Measurements from ENCODE around the gene ZGLP1.

ZGLP1 gene

DNA sequence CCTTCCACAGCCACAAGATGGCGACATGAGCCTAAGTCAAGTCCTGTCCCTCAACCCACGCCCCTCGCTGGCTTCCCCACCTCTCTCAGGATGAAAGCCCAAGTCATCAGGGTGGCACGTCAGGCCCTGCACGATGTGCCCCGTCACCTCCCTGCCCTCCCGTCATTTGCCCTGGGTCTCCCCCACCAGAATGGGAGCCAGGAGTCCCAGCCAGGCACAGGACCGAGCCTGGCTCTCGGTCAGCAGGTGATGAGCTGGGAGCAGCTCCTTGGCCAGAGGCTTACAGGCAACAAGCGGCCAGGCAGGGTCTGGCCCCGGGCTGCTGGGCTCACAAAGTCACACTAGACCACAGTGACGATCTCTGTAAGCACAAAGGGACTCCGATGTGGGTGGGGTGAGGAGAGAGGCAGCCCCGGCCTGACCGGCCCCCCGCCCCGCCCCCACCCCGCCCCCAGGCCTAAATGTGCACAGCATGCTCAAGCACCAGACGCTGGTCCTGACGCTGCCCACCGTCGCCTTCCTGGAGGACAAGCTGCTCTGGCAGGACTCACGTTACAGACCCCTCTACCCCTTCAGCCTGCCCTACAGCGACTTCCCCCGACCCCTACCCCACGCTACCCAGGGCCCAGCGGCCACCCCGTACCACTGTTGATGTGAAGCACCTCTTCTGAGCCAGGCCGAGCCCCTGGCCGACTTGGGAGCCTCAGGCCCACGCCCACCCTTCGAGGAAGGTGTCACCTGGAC lies 50.3 kb downstream of the ZGLP1 start:
- peak; percentile 57; the same call in 1 of the 2 replicates for TF ChIP-seq HDGF (IDR thresholded peaks at IDR 0.05; ENCODE audit: borderline replicate concordance)
- no peak for TF ChIP-seq SP1 (IDR thresholded peaks at IDR 0.05)
- TF ChIP-seq BHLHE40 (IDR thresholded peaks at IDR 0.05; ENCODE audit: borderline replicate concordance): no peak
- TF ChIP-seq CTBP1 (IDR thresholded peaks at IDR 0.05; ENCODE audit: borderline replicate concordance): no peak
- no peak for TF ChIP-seq ARNT (IDR thresholded peaks at IDR 0.05)
- TF ChIP-seq L3MBTL2 (conservative IDR thresholded peaks at IDR 0.05): no peak
- no peak for TF ChIP-seq SUZ12 (IDR thresholded peaks at IDR 0.05)
- no peak for TF ChIP-seq FOXK2 (IDR thresholded peaks at IDR 0.05)
- TF ChIP-seq ZNF384 (IDR thresholded peaks at IDR 0.05): no peak
- no peak for TF ChIP-seq NFRKB (IDR thresholded peaks at IDR 0.05)
- TF ChIP-seq TARDBP (IDR thresholded peaks at IDR 0.05): no peak
- TF ChIP-seq, protein P1, sequence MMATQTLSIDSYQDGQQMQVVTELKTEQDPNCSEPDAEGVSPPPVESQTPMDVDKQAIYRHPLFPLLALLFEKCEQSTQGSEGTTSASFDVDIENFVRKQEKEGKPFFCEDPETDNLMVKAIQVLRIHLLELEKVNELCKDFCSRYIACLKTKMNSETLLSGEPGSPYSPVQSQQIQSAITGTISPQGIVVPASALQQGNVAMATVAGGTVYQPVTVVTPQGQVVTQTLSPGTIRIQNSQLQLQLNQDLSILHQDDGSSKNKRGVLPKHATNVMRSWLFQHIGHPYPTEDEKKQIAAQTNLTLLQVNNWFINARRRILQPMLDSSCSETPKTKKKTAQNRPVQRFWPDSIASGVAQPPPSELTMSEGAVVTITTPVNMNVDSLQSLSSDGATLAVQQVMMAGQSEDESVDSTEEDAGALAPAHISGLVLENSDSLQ (IDR thresholded peaks at IDR 0.05): peak; percentile 68
- no peak for TF ChIP-seq FOXA1 (IDR thresholded peaks at IDR 0.05)
- POLR2A ChIA-PET: interaction anchor here (0.8 to 2.2 kb wide), 9 partner anchors 8 to 144 kb away, joined by 3 to 7 read pairs (median 4); partner anchors contain the start of genes CDC37, DNMT1, ICAM5 and TYK2
- CTCF ChIA-PET: interaction anchor here (0.6 to 4.0 kb wide), 17 partner anchors 9 to 177 kb away, joined by 3 to 48 read pairs (median 5); partner anchors contain the start of genes ICAM4, ICAM5 and TYK2
- DNase-seq (ENCODE audit: extremely low spot score): peak; percentile 83

DNA sequence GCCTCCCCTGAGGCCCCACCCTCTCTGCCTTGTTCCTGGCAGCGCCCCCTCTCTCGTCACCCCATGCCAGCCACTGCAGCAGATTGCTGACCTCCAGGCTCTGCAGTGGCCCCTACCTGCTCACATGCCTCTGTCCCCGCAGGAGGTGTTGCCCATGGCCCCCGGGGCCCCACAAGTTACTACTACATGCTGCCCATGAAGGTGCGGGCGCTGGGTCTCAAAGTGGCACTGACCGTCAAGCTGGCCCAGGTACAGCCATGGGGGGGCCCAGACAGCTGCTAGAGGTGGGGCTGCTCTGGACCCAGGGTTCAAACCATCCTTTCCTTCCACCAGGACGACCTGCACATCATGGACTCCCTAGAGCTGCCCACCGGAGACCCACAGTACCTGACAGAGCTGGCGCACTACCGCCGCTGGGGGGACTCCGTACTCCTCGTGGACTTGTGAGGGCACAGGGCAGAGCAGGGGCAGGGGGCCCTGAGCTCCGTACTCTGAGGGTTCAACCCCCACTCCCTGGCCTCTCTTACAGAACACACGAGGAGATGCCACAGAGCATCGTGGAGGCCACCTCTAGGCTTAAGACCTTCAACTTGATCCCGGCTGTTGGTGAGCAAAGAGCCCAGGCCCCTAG lies 51.4 kb downstream of the ZGLP1 start:
- ChIA-PET CTCF (interaction anchor here (0.6 to 4.0 kb wide), 15 partner anchors 8 to 162 kb away, joined by 3 to 48 read pairs (median 5); partner anchors contain the start of genes ICAM4, ICAM5 and TYK2), POLR2A (interaction anchor here (0.9 to 1.3 kb wide), 5 partner anchors 8 to 131 kb away, joined by 3 to 5 read pairs (median 4); partner anchors contain the start of genes RAVER1 and TYK2)
- TF ChIP-seq ZNF384 (IDR thresholded peaks at IDR 0.05): no peak
- TF ChIP-seq TARDBP (IDR thresholded peaks at IDR 0.05): no peak
- TF ChIP-seq, protein P1 (IDR thresholded peaks at IDR 0.05): no peak
- TF ChIP-seq CTBP1 (IDR thresholded peaks at IDR 0.05; ENCODE audit: borderline replicate concordance): no peak
- no peak for TF ChIP-seq ELF4 (IDR thresholded peaks at IDR 0.05)
- no peak for TF ChIP-seq SP1 (IDR thresholded peaks at IDR 0.05)
- TF ChIP-seq FOXM1 (IDR thresholded peaks at IDR 0.05; ENCODE audit: borderline replicate concordance): no peak
- TF ChIP-seq BHLHE40 (IDR thresholded peaks at IDR 0.05; ENCODE audit: borderline replicate concordance): no peak
- no peak for TF ChIP-seq FOXA1 (IDR thresholded peaks at IDR 0.05)
- TF ChIP-seq NFRKB (IDR thresholded peaks at IDR 0.05): no peak
- no peak for TF ChIP-seq SUZ12 (IDR thresholded peaks at IDR 0.05)
- TF ChIP-seq LEF1 (IDR thresholded peaks at IDR 0.05; ENCODE audit: borderline replicate concordance): no peak
- TF ChIP-seq FOXK2 (IDR thresholded peaks at IDR 0.05): no peak
- TF ChIP-seq L3MBTL2 (conservative IDR thresholded peaks at IDR 0.05): no peak
- TF ChIP-seq ARNT (IDR thresholded peaks at IDR 0.05): no peak
- TF ChIP-seq HDGF (IDR thresholded peaks at IDR 0.05; ENCODE audit: borderline replicate concordance): no peak
- DNase-seq (ENCODE audit: extremely low spot score): no peak

DNA sequence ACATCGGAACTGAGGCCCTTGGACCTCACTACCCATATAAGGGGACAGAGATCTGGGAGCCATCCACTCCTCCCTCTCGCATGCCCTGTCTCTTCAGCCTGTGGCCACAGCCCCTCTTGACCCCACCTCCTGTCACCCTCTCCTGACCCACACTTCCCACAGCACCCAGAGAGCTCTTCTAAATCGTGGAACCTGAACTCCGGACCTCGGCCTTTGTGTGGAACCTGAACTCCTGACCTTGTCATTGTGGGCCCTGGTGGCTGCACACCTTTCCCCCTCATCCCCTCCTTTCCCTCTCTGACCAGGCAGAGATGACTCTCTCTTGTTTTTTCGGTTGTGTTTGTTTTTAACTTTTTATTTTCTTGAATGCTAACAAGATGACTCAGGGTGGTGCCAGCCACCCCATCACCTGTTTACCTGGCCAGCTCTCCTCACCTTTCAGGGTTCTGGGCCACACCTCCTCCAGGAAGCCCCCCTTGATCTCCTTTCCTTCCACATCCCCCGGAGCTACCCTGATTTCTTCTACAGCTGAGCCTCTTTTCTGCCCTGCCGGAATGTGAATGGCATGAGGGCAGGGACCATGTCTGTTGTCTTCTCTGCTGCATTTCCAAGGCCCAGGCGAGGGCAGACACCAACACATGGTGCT lies 52.5 kb downstream of the ZGLP1 start:
- ChIA-PET CTCF (interaction anchor here (0.9 kb wide), 1 partner anchor 12 kb away, joined by 3 read pairs; no protein-coding TSS in a partner anchor), POLR2A (interaction anchor here (0.8 kb wide), 1 partner anchor 123 kb away, joined by 4 read pairs; the partner anchor contains the start of gene TYK2)
- TF ChIP-seq, protein P1 (IDR thresholded peaks at IDR 0.05): no peak
- TF ChIP-seq TARDBP (IDR thresholded peaks at IDR 0.05): no peak
- TF ChIP-seq SUZ12 (IDR thresholded peaks at IDR 0.05): no peak
- TF ChIP-seq BHLHE40 (IDR thresholded peaks at IDR 0.05; ENCODE audit: borderline replicate concordance): no peak
- TF ChIP-seq FOXA1 (IDR thresholded peaks at IDR 0.05): no peak
- no peak for TF ChIP-seq ELF4 (IDR thresholded peaks at IDR 0.05)
- no peak for TF ChIP-seq CTBP1 (IDR thresholded peaks at IDR 0.05; ENCODE audit: borderline replicate concordance)
- no peak for TF ChIP-seq FOXK2 (IDR thresholded peaks at IDR 0.05)
- no peak for TF ChIP-seq NFRKB (IDR thresholded peaks at IDR 0.05)
- TF ChIP-seq SP1 (IDR thresholded peaks at IDR 0.05): no peak
- TF ChIP-seq HDGF (IDR thresholded peaks at IDR 0.05; ENCODE audit: borderline replicate concordance): no peak
- TF ChIP-seq ZNF384 (IDR thresholded peaks at IDR 0.05): no peak
- no peak for TF ChIP-seq FOXM1 (IDR thresholded peaks at IDR 0.05; ENCODE audit: borderline replicate concordance)
- no peak for TF ChIP-seq ARNT (IDR thresholded peaks at IDR 0.05)
- TF ChIP-seq LEF1 (IDR thresholded peaks at IDR 0.05; ENCODE audit: borderline replicate concordance): no peak

DNA sequence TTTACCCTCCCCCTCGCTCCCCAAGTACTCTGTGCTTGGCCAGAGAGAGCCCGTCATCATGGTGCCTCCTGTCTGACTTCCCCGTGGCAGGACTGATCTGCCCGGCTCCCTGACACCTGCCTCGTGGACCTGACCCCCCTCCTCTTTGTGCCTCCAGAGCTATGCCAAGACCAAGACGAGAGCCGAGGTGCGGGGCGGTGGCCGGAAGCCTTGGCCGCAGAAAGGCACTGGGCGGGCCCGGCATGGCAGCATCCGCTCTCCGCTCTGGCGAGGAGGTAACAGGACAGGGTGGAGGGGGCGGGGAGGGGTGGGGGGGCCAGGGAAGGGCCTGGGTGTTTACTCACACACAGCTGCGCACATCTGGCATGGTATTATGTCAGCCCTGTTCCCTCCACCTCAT lies 53.1 kb downstream of the ZGLP1 start:
- ChIA-PET POLR2A (interaction anchor here (0.8 kb wide), 1 partner anchor 124 kb away, joined by 4 read pairs; the partner anchor contains the start of gene TYK2), CTCF (interaction anchor here (0.5 kb wide), 1 partner anchor 438 kb away, joined by 3 read pairs; no protein-coding TSS in a partner anchor)
- no peak for TF ChIP-seq LEF1 (IDR thresholded peaks at IDR 0.05; ENCODE audit: borderline replicate concordance)
- no peak for DNase-seq (ENCODE audit: extremely low spot score)

More for the DNA sequence above, 52.5 kb downstream of the ZGLP1 start:
- DNase-seq (ENCODE audit: extremely low spot score): no peak

DNA sequence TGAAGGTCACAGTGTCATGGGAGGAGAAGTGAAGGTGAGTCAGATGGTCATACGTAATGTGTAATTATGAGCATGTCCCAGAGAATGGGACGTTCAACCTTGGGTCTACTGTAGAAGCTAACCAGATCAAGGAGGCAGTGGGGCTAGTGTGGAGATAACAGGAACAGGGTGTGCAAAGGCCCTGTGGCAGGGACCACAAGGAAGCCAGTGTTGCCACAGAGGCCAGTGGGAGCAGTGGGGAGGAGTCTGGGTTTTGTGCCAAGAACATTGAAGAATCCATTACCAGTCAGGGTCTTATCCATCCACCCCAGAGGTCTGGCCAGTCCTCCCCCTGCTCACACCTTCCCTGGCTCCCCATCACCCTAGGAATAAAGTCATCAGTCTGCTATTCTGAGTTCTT lies 54.3 kb downstream of the ZGLP1 start:
- DNase-seq (ENCODE audit: extremely low spot score): no peak
- TF ChIP-seq SP1 (IDR thresholded peaks at IDR 0.05) (no peak), CTBP1 (IDR thresholded peaks at IDR 0.05; ENCODE audit: borderline replicate concordance) (no peak), FOXA1 (IDR thresholded peaks at IDR 0.05) (no peak), HDGF (IDR thresholded peaks at IDR 0.05; ENCODE audit: borderline replicate concordance) (no peak), LEF1 (IDR thresholded peaks at IDR 0.05; ENCODE audit: borderline replicate concordance) (no peak), TARDBP (IDR thresholded peaks at IDR 0.05) (no peak), SUZ12 (IDR thresholded peaks at IDR 0.05) (no peak), L3MBTL2 (conservative IDR thresholded peaks at IDR 0.05) (no peak), ZNF384 (IDR thresholded peaks at IDR 0.05) (no peak), FOXK2 (IDR thresholded peaks at IDR 0.05) (no peak), ARNT (IDR thresholded peaks at IDR 0.05) (no peak), NFRKB (IDR thresholded peaks at IDR 0.05) (no peak), ELF4 (IDR thresholded peaks at IDR 0.05) (no peak), BHLHE40 (IDR thresholded peaks at IDR 0.05; ENCODE audit: borderline replicate concordance) (no peak), FOXM1 (IDR thresholded peaks at IDR 0.05; ENCODE audit: borderline replicate concordance) (no peak)
- TF ChIP-seq, protein P1 (IDR thresholded peaks at IDR 0.05): no peak
- ChIA-PET CTCF (no interaction called here), POLR2A (no interaction called here)

Data from HEK293T (cell line).